SK-N-SH (cell line): Measurements from ENCODE around the gene CDK1. TPM values are rescaled to one million over a fixed set of nuclear protein-coding genes. Genes with fewer than 3 reads are reported as not detected.

ENCODE experiments used
- CTCF ChIA-PET: fragments of 300-600, 350-600 bp; formaldehyde crosslinking; extraction: SDS; loops from one replicate; lab custom pipeline; 2021; lab: Yijun Ruan, JAX
- POLR2A ChIA-PET: fragments of 350-600 bp; sonication (Branson Sonifier 250); formaldehyde crosslinking; extraction: SDS; loops from one replicate; lab custom pipeline; 2020; ENCODE audit warnings: antibody characterized with exemption, inconsistent platforms; lab: Yijun Ruan, JAX
- DNase-seq: peaks from one replicate; pipeline ENCODE4 v3.0.0; 2012
- H2AFZ ChIP-seq: fragments of 200-600 bp; sonication (generic); 2 replicates; pipeline ENCODE4 v1.8.1; 2016; ENCODE audit warnings: antibody characterized with exemption, mild to moderate bottlenecking, low read depth
- H3F3A ChIP-seq: fragments of 200-600 bp; sonication (generic); replicated peaks from 2 replicates; pipeline ENCODE3; 2016; ENCODE audit warnings: antibody characterized with exemption, mild to moderate bottlenecking; ENCODE audit not compliant: insufficient read depth
- H3K27ac ChIP-seq, 2 experiments: fragments of 200-500 bp in 1 of 2; fragments of 200-600 bp in 1 of 2; sonication (Bioruptor generic) in 1 of 2; sonication (generic), shearing (Covaris generic) in 1 of 2; 2 replicates each; pipeline versions ENCODE4 v1.5.1 to v1.6.1; 2014 to 2016; ENCODE audit warnings: low read depth in 2 of 2, inconsistent platforms in 1 of 2, low read length in 1 of 2, mild to moderate bottlenecking in 1 of 2, mixed read lengths in 1 of 2
- H3K27me3 ChIP-seq: fragments of 200-600 bp; sonication (generic), shearing (Covaris generic); 2 replicates; pipeline ENCODE4 v1.6.1; 2016; ENCODE audit warnings: mixed run types; ENCODE audit not compliant: insufficient read depth
- H3K36me3 ChIP-seq, 2 experiments: fragments of 200-500 bp in 1 of 2; fragments of 200-600 bp in 1 of 2; sonication (Bioruptor generic) in 1 of 2; sonication (generic) in 1 of 2; replicated peaks in 1 of 2; 2 replicates each; pipeline versions ENCODE3 to v1.5.1; 2014 to 2016; ENCODE audit warnings: low read length in 1 of 2, mild to moderate bottlenecking in 1 of 2; ENCODE audit not compliant: insufficient read depth in 2 of 2, control insufficient read depth in 1 of 2
- H3K4me1 ChIP-seq, 2 experiments: fragments of 200-500 bp in 1 of 2; fragments of 200-600 bp in 1 of 2; sonication (Bioruptor generic) in 1 of 2; sonication (generic), shearing (Covaris generic) in 1 of 2; 2 replicates each; pipeline versions ENCODE4 v1.5.1 to v1.6.1; 2014 to 2016; ENCODE audit warnings: low read depth in 1 of 2, low read length in 1 of 2, mixed run types in 1 of 2; ENCODE audit not compliant: insufficient read depth in 2 of 2, control insufficient read depth in 1 of 2
- H3K4me2 ChIP-seq: fragments of 200-600 bp; sonication (generic), shearing (Covaris generic); 2 replicates; pipeline ENCODE4 v1.6.1; 2017; ENCODE audit warnings: mixed run types
- H3K4me3 ChIP-seq, 2 experiments: fragments of 200-500 bp in 1 of 2; fragments of 200-600 bp in 1 of 2; sonication (Bioruptor generic) in 1 of 2; sonication (generic), shearing (Covaris generic) in 1 of 2; 2 replicates each; pipeline versions ENCODE4 v1.5.1 to v1.8.1; 2014 to 2016; ENCODE audit warnings: low read depth in 2 of 2, inconsistent platforms in 1 of 2, low read length in 1 of 2, mild to moderate bottlenecking in 1 of 2, mixed read lengths in 1 of 2, moderate library complexity in 1 of 2
- H3K79me2 ChIP-seq: fragments of 200-600 bp; sonication (generic); 2 replicates; pipeline ENCODE4 v1.8.1; 2017; ENCODE audit warnings: mild to moderate bottlenecking; ENCODE audit not compliant: insufficient read depth
- H3K9ac ChIP-seq: fragments of 200-600 bp; sonication (generic); 2 replicates; pipeline ENCODE4 v1.6.1; 2017; ENCODE audit warnings: mixed run types
- H3K9me2 ChIP-seq: fragments of 200-600 bp; sonication (generic); 2 replicates; pipeline ENCODE4 v1.6.1; 2017; ENCODE audit warnings: mixed run types
- H3K9me3 ChIP-seq: fragments of 200-600 bp; sonication (generic); 2 replicates; pipeline ENCODE4 v1.6.1; 2017; ENCODE audit warnings: mixed run types, mild to moderate bottlenecking, moderate library complexity
- H4K20me1 ChIP-seq: fragments of 200-600 bp; sonication (generic); 2 replicates; pipeline ENCODE4 v1.6.1; 2017; ENCODE audit warnings: mild to moderate bottlenecking, mixed run types; ENCODE audit not compliant: insufficient read depth
- CHD2 ChIP-seq: fragments of 150-350 bp; IDR thresholded peaks from 2 replicates; pipeline ENCODE4 v1.6.1; 2018; ENCODE audit warnings: low read length; ENCODE audit not compliant: partially characterized antibody
- CTCF ChIP-seq: fragments of 200-600 bp; sonication (generic); IDR thresholded peaks from 2 replicates; pipeline ENCODE4 v1.6.1; 2017; ENCODE audit warnings: antibody characterized with exemption, mild to moderate bottlenecking, moderate library complexity
- EP300 ChIP-seq, 2 experiments: IDR thresholded peaks; 2 replicates each; pipeline versions ENCODE4 v1.4.0 to v1.6.1; 2012; ENCODE audit warnings: borderline replicate concordance in 1 of 2, low read depth in 1 of 2, low read length in 1 of 2
- EZH2phosphoT487 ChIP-seq: fragments of 200-600 bp; sonication (generic); IDR thresholded peaks from 2 replicates; pipeline ENCODE4 v1.6.1; 2017; ENCODE audit warnings: low read depth, mixed run types, mild to moderate bottlenecking, antibody characterized with exemption, moderate library complexity, borderline replicate concordance
- FOXJ3 ChIP-seq: sonication (generic); formaldehyde crosslinking; IDR thresholded peaks from 2 replicates; pipeline ENCODE4 v1.5.1; 2020; ENCODE audit warnings: mild to moderate bottlenecking, missing genetic modification reagents
- FOXM1 ChIP-seq: IDR thresholded peaks from 2 replicates; pipeline ENCODE4 v1.4.0; 2012; ENCODE audit warnings: low read depth, mild to moderate bottlenecking
- GABPA ChIP-seq: IDR thresholded peaks from 2 replicates; pipeline ENCODE4 v1.4.0; 2012; ENCODE audit warnings: low read depth, mild to moderate bottlenecking
- JUND ChIP-seq: IDR thresholded peaks from 2 replicates; pipeline ENCODE4 v1.4.0; 2012
- NRF1 ChIP-seq: IDR thresholded peaks from 2 replicates; pipeline ENCODE4 v1.6.1; 2012; ENCODE audit warnings: low read depth, mild to moderate bottlenecking, low read length
- PBX3 ChIP-seq: IDR thresholded peaks from 2 replicates; pipeline ENCODE4; 2012
- POLR2AphosphoS5 ChIP-seq: IDR thresholded peaks from 2 replicates; pipeline ENCODE4 v1.6.1; 2012; ENCODE audit warnings: low read depth, low read length
- RAD21 ChIP-seq: IDR thresholded peaks from 2 replicates; pipeline ENCODE4 v1.6.1; 2012; ENCODE audit warnings: mild to moderate bottlenecking, low read length
- RCOR1 ChIP-seq: fragments of 150-350 bp; IDR thresholded peaks from 2 replicates; pipeline ENCODE4 v1.6.1; 2017; ENCODE audit warnings: antibody characterized with exemption, low read length
- RXRA ChIP-seq: IDR thresholded peaks from 2 replicates; pipeline ENCODE4 v1.4.0; 2012; ENCODE audit warnings: low read depth, mild to moderate bottlenecking, borderline replicate concordance
- SIN3A ChIP-seq: IDR thresholded peaks from 2 replicates; pipeline ENCODE4 v1.6.1; 2012; ENCODE audit warnings: low read depth, mild to moderate bottlenecking, low read length, moderate library complexity, borderline replicate concordance
- YY1 ChIP-seq: IDR thresholded peaks from 2 replicates; pipeline ENCODE4 v1.4.0; 2012; ENCODE audit warnings: low read depth, mild to moderate bottlenecking
- ZBTB33 ChIP-seq: IDR thresholded peaks from 2 replicates; pipeline ENCODE4 v1.4.0; 2012; ENCODE audit warnings: low read depth, borderline replicate concordance
- WGBS: methylation state at CpG from one replicate; pipeline ENCODE4 v1.1.6; 2017; ENCODE audit warnings: low lambda C conversion rate; 5-methylcytosine and 5-hydroxymethylcytosine counted together
- polyA plus RNA-seq, 3 experiments: library from polyadenylated mRNA; depleted of rRNA; stranded (reverse); fragments of >200 nt; gene quantifications; 2 replicates each; pipeline ENCODE4 v1.2.3, GENCODE V29; 2012
- TF ChIP-seq, protein P1 (sequence below): fragments of 150-350 bp; IDR thresholded peaks from 2 replicates; pipeline ENCODE4 v1.6.1; 2016; ENCODE audit warnings: mild to moderate bottlenecking, low read depth, low read length
- TF ChIP-seq, protein P2 (sequence below): IDR thresholded peaks from 2 replicates; pipeline ENCODE4 v1.4.0; 2012; ENCODE audit warnings: low read depth

CDK1 gene
- polyA plus RNA-seq, 1 of the 3 experiments (the other 2 are of a cell fraction), result 20.8 TPM

GRCh38 chr10:60737242-60737641, 41.0 kb upstream of the CDK1 start:
- H3K4me3 ChIP-seq, result no peak overlapping the region
- H3K9ac ChIP-seq, result no peak overlapping the region
- CTCF ChIA-PET, result no interaction called here
- H3K36me3 ChIP-seq, result no peaks in the 10 kb centered on the region
- POLR2A ChIA-PET, result no interaction called here
- H3K27me3 ChIP-seq, result no peaks in the 10 kb centered on the region; the same call in 1 of the 2 replicates
- H3K27ac ChIP-seq, result no peak overlapping the region
- H4K20me1 ChIP-seq, result no peaks in the 10 kb centered on the region
- H3K9me2 ChIP-seq, result no peaks in the 10 kb centered on the region
- peaks cover 0 to 3% of the 10 kb centered on the region in 2 experiments; a peak in 1 of 4 replicates for H3K4me1 ChIP-seq
- TF ChIP-seq, protein P1, sequence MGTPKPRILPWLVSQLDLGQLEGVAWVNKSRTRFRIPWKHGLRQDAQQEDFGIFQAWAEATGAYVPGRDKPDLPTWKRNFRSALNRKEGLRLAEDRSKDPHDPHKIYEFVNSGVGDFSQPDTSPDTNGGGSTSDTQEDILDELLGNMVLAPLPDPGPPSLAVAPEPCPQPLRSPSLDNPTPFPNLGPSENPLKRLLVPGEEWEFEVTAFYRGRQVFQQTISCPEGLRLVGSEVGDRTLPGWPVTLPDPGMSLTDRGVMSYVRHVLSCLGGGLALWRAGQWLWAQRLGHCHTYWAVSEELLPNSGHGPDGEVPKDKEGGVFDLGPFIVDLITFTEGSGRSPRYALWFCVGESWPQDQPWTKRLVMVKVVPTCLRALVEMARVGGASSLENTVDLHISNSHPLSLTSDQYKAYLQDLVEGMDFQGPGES, result no peak
- TF ChIP-seq EZH2phosphoT487 (no peak), RAD21 (no peak), JUND (no peak), POLR2AphosphoS5 (no peak), FOXM1 (no peak), YY1 (no peak), SIN3A (no peak), GABPA (no peak), CTCF (no peak), RCOR1 (no peak), ZBTB33 (no peak), EP300 (IDR thresholded peaks at IDR 0.05; ENCODE audit: borderline replicate concordance in 1 of 2, low read depth in 1 of 2, low read length in 1 of 2) (no peak), RXRA (no peak), PBX3 (no peak), FOXJ3 (CRISPR knock-in tag) (no peak), NRF1 (no peak), CHD2 (no peak)
- TF ChIP-seq, protein P2, sequence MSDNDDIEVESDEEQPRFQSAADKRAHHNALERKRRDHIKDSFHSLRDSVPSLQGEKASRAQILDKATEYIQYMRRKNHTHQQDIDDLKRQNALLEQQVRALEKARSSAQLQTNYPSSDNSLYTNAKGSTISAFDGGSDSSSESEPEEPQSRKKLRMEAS, result no peak
- H3K9me3 ChIP-seq, result no peaks in the 10 kb centered on the region
- 62% methylated on average over 5 of the region's 5 CpGs for WGBS
- no peak for DNase-seq
- H3K4me2 ChIP-seq, result no peak overlapping the region
- no peak overlapping the region for H2AFZ ChIP-seq
- no peaks in the 10 kb centered on the region for H3F3A ChIP-seq
- H3K79me2 ChIP-seq, result no peaks in the 10 kb centered on the region
